ENCODE data around the gene MYH7B. TPM values are rescaled to one million over a fixed set of nuclear protein-coding genes. Genes with fewer than 3 reads are reported as not detected.

Gene MYH7B
- total RNA-seq, 1 donor from 2014 or later = 1.2 TPM

DNA sequence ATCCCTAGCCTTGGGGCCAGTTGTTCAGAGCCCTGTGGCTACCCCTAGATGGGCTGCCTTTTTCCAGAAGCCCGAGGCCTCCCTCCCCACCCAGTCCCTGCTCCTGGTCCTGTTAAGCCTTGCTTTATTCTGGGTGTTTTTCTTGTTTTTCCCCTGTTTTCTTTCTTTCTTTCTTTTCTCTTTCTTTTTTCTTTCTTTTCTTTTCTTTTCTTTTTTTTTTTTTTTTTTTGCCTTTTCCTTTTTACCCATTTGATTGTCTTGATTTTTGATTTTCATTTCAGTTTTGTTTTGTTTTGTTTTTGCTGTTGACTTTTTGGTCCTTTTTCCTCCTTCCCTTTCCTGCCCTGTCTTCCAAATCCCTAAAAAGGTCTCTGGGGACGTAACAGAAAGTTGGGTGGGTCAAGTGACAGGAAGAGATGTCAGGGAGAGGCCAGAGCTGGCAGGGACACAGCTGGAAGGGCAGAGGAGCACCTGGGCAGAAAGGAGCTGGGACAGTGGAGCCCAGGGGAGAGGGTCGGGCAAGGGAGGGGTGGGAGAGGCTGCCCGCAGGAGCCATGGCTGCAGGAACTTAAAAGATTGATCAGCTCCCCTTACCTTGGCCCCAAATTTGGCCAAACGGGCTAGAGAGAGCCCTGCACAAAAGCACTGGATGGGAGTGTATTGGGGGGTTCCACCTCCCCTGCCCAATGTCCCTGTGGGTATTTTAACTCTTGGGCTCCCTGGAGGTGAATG, 27.6 kb downstream of the MYH7B start:
- Mint-ChIP-seq H3K27me3 (peaks cover 13% of the 10 kb centered on the region), H3K27ac (no peak overlapping the region), H3K9me3 (no peaks in the 10 kb centered on the region), H3K4me1 (ENCODE audit: unreplicated experiment) (peaks cover 25% of the 10 kb centered on the region), H3K4me3 (no peak overlapping the region), H3K36me3 (no peaks in the 10 kb centered on the region)
- DNase-seq (ENCODE audit: extremely low spot score, unreplicated experiment) = no peak
- TF ChIP-seq, protein P1, sequence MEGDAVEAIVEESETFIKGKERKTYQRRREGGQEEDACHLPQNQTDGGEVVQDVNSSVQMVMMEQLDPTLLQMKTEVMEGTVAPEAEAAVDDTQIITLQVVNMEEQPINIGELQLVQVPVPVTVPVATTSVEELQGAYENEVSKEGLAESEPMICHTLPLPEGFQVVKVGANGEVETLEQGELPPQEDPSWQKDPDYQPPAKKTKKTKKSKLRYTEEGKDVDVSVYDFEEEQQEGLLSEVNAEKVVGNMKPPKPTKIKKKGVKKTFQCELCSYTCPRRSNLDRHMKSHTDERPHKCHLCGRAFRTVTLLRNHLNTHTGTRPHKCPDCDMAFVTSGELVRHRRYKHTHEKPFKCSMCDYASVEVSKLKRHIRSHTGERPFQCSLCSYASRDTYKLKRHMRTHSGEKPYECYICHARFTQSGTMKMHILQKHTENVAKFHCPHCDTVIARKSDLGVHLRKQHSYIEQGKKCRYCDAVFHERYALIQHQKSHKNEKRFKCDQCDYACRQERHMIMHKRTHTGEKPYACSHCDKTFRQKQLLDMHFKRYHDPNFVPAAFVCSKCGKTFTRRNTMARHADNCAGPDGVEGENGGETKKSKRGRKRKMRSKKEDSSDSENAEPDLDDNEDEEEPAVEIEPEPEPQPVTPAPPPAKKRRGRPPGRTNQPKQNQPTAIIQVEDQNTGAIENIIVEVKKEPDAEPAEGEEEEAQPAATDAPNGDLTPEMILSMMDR (conservative IDR thresholded peaks at IDR 0.05) = no peak

DNA sequence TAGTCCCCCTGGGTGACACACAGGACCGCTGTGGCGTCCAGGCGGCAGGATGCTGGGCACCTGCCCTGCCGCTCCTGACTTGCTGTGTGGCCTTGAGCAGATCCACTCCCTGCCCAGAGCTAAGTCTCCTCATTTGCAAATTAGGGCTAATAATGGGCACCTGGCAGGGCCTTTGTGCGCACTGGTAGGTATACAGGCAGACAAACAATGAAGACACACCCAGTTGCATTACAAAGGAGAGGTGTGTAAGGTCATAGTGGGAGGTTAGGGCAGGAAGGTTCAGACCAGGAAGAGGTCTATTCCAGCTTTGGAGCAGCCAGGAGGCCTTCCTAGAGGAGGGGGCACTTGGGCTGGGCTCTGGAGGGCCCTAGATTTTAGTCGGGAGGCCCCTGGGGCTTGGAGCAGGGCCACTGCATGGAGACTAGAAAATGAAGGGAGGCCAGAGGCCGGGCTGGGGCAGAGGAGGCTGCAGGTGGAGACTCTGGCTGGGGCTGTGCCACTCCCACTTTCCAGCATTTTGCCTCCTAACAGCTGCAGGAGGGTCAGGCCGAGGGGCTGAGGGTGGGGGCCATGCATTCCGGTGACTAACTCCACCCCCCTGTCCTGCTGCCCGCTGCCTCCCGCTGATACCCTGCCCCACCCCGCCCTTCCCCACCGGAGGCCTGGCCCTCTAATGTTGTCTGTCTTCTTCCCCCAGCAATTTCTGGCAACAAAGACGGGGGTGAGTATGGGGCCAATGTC, 28.5 kb downstream of the MYH7B start:
- no peaks in the 10 kb centered on the region for H3K36me3 Mint-ChIP-seq
- TF ChIP-seq, protein P1 (conservative IDR thresholded peaks at IDR 0.05) = no peak
- no peak for DNase-seq (ENCODE audit: extremely low spot score, unreplicated experiment)
- peak overlapping the region; percentile 53 for H3K27ac Mint-ChIP-seq
- peaks cover 13% of the 10 kb centered on the region for H3K27me3 Mint-ChIP-seq
- no peak overlapping the region for H3K4me3 Mint-ChIP-seq
- H3K9me3 Mint-ChIP-seq = no peaks in the 10 kb centered on the region
- H3K4me1 Mint-ChIP-seq (ENCODE audit: unreplicated experiment) = peaks cover 26% of the 10 kb centered on the region

DNA sequence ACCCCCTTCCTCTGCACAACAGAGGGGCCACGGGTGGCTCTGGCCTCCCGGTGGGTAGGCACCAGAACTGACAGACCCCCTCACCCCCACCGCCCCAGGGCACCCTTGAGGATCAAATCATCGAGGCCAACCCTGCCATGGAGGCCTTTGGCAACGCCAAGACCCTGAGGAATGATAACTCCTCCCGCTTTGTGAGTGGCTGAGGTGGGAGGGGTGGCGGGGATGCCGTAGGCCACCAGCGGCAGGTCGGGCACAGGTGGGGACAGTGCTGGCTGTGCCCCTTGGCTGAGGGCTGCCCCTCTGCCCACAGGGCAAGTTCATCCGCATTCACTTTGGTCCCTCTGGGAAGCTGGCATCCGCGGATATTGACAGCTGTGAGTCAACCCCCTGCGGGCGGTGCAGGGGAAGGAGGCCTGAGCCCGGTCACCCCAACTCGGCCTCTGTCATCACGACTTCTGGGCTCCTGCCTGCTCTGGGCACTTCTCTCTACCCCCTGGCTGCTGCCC, 29.1 kb downstream of the MYH7B start:
- Mint-ChIP-seq H3K27me3 (peaks cover 13% of the 10 kb centered on the region), H3K4me3 (no peak overlapping the region), H3K9me3 (no peaks in the 10 kb centered on the region), H3K27ac (peak overlapping the region; percentile 23), H3K4me1 (ENCODE audit: unreplicated experiment) (peaks cover 26% of the 10 kb centered on the region), H3K36me3 (no peaks in the 10 kb centered on the region)
- no peak for DNase-seq (ENCODE audit: extremely low spot score, unreplicated experiment)
- TF ChIP-seq, protein P1 (conservative IDR thresholded peaks at IDR 0.05) = no peak

DNA sequence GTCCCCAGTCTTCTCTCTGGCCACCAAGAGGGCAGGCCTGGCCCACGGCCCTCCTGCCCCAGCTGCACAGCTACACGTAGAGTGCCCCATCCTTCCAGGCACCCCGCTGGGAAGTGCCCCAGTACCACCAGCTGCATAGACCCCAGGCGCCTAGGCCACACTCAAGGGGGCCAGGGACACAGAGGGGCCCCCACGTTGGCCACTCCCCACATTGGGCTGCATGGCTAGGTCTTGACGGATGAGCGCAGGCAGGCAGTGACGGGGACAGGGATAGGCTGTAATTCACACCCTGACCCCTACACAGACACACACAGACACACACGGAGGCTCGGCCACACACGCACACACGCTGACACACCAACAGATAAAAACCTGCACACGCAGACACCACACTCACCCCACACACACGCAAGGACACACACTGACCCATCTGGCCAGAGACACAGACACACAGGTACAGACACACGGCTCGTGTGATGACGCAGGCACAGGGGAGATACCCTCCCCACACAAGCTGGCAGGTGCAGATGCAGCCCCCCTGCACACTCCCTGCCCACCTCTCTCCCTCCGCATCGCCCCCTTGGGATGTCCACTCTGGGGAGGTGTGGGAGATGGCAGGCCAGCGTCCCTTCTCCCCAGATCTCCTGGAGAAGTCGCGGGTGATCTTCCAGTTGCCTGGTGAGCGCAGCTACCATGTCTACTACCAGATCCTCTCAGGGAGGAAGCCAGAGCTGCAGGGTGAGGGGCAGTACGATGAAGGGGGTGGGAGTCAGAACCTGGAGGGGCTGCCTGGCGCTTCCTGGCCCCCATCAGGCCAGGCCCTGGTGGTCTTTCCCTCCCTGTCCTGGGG, 30.0 kb downstream of the MYH7B start:
- TF ChIP-seq, protein P1 (conservative IDR thresholded peaks at IDR 0.05) = no peak
- no peaks in the 10 kb centered on the region for H3K9me3 Mint-ChIP-seq
- H3K4me1 Mint-ChIP-seq (ENCODE audit: unreplicated experiment) = peaks cover 28% of the 10 kb centered on the region
- peak overlapping the region; percentile 23 for H3K27ac Mint-ChIP-seq
- peaks cover 13% of the 10 kb centered on the region for H3K27me3 Mint-ChIP-seq
- no peak overlapping the region for H3K4me3 Mint-ChIP-seq
- H3K36me3 Mint-ChIP-seq = no peaks in the 10 kb centered on the region
- no peak for DNase-seq (ENCODE audit: extremely low spot score, unreplicated experiment)
